ENCODE data around the gene SFXN5.

DNA sequence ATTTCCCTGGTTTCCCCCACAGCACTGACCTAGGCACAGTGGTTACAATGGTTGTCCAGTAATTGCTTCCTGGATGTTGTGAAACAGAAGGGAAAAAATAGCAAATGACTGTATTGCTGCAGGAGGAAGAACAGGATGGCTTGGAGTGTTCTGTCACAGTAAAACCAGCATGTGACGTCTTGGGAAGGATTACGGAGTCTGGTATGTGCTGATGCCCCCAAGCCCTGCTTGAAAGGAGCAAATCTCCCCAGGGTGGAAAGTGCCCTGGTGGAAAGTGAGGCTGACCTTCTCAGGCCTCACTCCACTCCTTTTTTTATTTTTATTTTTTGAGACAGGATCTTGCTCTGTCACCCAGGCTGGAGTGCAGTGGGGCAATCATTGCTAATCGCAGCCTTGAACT lies 33.4 kb upstream of the SFXN5 start:
- TF ChIP-seq, protein P1, sequence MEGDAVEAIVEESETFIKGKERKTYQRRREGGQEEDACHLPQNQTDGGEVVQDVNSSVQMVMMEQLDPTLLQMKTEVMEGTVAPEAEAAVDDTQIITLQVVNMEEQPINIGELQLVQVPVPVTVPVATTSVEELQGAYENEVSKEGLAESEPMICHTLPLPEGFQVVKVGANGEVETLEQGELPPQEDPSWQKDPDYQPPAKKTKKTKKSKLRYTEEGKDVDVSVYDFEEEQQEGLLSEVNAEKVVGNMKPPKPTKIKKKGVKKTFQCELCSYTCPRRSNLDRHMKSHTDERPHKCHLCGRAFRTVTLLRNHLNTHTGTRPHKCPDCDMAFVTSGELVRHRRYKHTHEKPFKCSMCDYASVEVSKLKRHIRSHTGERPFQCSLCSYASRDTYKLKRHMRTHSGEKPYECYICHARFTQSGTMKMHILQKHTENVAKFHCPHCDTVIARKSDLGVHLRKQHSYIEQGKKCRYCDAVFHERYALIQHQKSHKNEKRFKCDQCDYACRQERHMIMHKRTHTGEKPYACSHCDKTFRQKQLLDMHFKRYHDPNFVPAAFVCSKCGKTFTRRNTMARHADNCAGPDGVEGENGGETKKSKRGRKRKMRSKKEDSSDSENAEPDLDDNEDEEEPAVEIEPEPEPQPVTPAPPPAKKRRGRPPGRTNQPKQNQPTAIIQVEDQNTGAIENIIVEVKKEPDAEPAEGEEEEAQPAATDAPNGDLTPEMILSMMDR (IDR thresholded peaks at IDR 0.05) = no peak
- no peak for TF ChIP-seq POLR2A (IDR thresholded peaks at IDR 0.05)
